ENCODE measurements around the gene PSMB9. TPM values are rescaled to one million over a fixed set of nuclear protein-coding genes. Genes with fewer than 3 reads are reported as not detected.

The PSMB9 gene
- polyA plus RNA-seq, 1 donor from 2014 or later: not detected

GRCh38 chr6:32835167-32835893, 18.7 kb upstream of the PSMB9 start:
- TF ChIP-seq RAD21 (conservative IDR thresholded peaks at IDR 0.05): no peak
- no peak for TF ChIP-seq TAF1 (IDR thresholded peaks at IDR 0.05; ENCODE audit: low read depth)
- TF ChIP-seq EP300 (conservative IDR thresholded peaks at IDR 0.05; ENCODE audit: poor library complexity, severe bottlenecking): no peak
- no peak for TF ChIP-seq EZH2 (IDR thresholded peaks at IDR 0.05; ENCODE audit: borderline replicate concordance, insufficient read depth, low read length, poor library complexity, severe bottlenecking)
- Histone ChIP-seq H3F3A (ENCODE audit: insufficient read depth, low read length, poor library complexity, severe bottlenecking) (no peaks in the 10 kb centered on the region), H3K4me3 (ENCODE audit: low read length) (no peak overlapping the region), H3K27me3 (ENCODE audit: insufficient read depth, low read depth, low read length) (no peaks in the 10 kb centered on the region), H2AFZ (ENCODE audit: low read depth, low read length) (no peak overlapping the region), H3K4me2 (ENCODE audit: low read length) (no peak overlapping the region), H3K79me2 (replicated peaks; ENCODE audit: insufficient read depth, low read length) (no peaks in the 10 kb centered on the region), H3K9me3 (ENCODE audit: low read length) (no peaks in the 10 kb centered on the region), H3K36me3 (ENCODE audit: insufficient read depth, low read length) (no peaks in the 10 kb centered on the region), H3K9me2 (ENCODE audit: insufficient read depth, low read length) (no peaks in the 10 kb centered on the region), H3K27ac (ENCODE audit: low read length) (no peak overlapping the region), H3K9ac (ENCODE audit: low read length) (no peak overlapping the region), H4K20me1 (ENCODE audit: insufficient read depth) (no peaks in the 10 kb centered on the region)

GRCh38 chr6:32836873-32837272, 17.1 kb upstream of the PSMB9 start:
- H3K9me2 ChIP-seq (ENCODE audit: insufficient read depth, low read length): no peaks in the 10 kb centered on the region
- no peak overlapping the region for H3K4me2 ChIP-seq (ENCODE audit: low read length)
- no peaks in the 10 kb centered on the region for H3K36me3 ChIP-seq (ENCODE audit: insufficient read depth, low read length)
- no peaks in the 10 kb centered on the region for H4K20me1 ChIP-seq (ENCODE audit: insufficient read depth)
- no peak overlapping the region for H3K27ac ChIP-seq (ENCODE audit: low read length)
- no peak overlapping the region for H3K4me3 ChIP-seq (ENCODE audit: low read length)
- no peak overlapping the region for H3K9ac ChIP-seq (ENCODE audit: low read length)
- peaks cover 2% of the 10 kb centered on the region for H3K27me3 ChIP-seq (ENCODE audit: insufficient read depth, low read depth, low read length)
- H3K79me2 ChIP-seq (replicated peaks; ENCODE audit: insufficient read depth, low read length): no peaks in the 10 kb centered on the region
- H2AFZ ChIP-seq (ENCODE audit: low read depth, low read length): no peak overlapping the region
- H3K9me3 ChIP-seq (ENCODE audit: low read length): no peaks in the 10 kb centered on the region
- TF ChIP-seq EP300 (conservative IDR thresholded peaks at IDR 0.05; ENCODE audit: poor library complexity, severe bottlenecking) (no peak), RAD21 (conservative IDR thresholded peaks at IDR 0.05) (no peak), TAF1 (IDR thresholded peaks at IDR 0.05; ENCODE audit: low read depth) (no peak), CTCF (IDR thresholded peaks at IDR 0.05; ENCODE audit: poor library complexity, severe bottlenecking) (no peak), POLR2AphosphoS5 (IDR thresholded peaks at IDR 0.05) (no peak), EZH2 (IDR thresholded peaks at IDR 0.05; ENCODE audit: borderline replicate concordance, insufficient read depth, low read length, poor library complexity, severe bottlenecking) (no peak), MXI1 (conservative IDR thresholded peaks at IDR 0.05; ENCODE audit: poor library complexity, severe bottlenecking) (no peak), SMC3 (conservative IDR thresholded peaks at IDR 0.05; ENCODE audit: poor library complexity) (no peak), REST (IDR thresholded peaks at IDR 0.05; ENCODE audit: borderline replicate concordance) (no peak)
- H3F3A ChIP-seq (ENCODE audit: insufficient read depth, low read length, poor library complexity, severe bottlenecking): no peaks in the 10 kb centered on the region

All from neural cell (in vitro differentiated cells).